ENCODE results near the gene MBNL2.

The MBNL2 gene

GRCh38 chr13:97319113-97319720 lies 97.1 kb downstream of the MBNL2 start:
- in situ Hi-C loops (cut with MboI; ENCODE audit: low sequenced_read_pairs), result loop anchor here (10.0 kb wide), 1 partner anchor 64 kb away; no protein-coding TSS in a partner anchor

GRCh38 chr13:97321101-97321500 lies 99.0 kb downstream of the MBNL2 start:
- in situ Hi-C loops (cut with MboI; ENCODE audit: low sequenced_read_pairs), result no loop called here

- in situ Hi-C loops (cut with MboI; ENCODE audit: low sequenced_read_pairs), result no loop called here
Measured at GRCh38 chr13:97321616-97322321, 99.6 kb downstream of the MBNL2 start.

- in situ Hi-C loops (cut with MboI; ENCODE audit: low sequenced_read_pairs), result no loop called here
Measured at GRCh38 chr13:97322740-97323342, 100.7 kb downstream of the MBNL2 start.

GRCh38 chr13:97324115-97324514 lies 102.0 kb downstream of the MBNL2 start:
- in situ Hi-C loops (cut with MboI; ENCODE audit: low sequenced_read_pairs), result no loop called here

- in situ Hi-C loops (cut with MboI; ENCODE audit: low sequenced_read_pairs), result no loop called here
Measured at GRCh38 chr13:97325738-97326137, 103.6 kb downstream of the MBNL2 start.

- in situ Hi-C loops (cut with MboI; ENCODE audit: low sequenced_read_pairs), result no loop called here
Measured at GRCh38 chr13:97327086-97327485, 105.0 kb downstream of the MBNL2 start.

GRCh38 chr13:97327506-97328221 lies 105.5 kb downstream of the MBNL2 start:
- in situ Hi-C loops (cut with MboI; ENCODE audit: low sequenced_read_pairs), result no loop called here

- in situ Hi-C loops (cut with MboI; ENCODE audit: low sequenced_read_pairs), result no loop called here
Measured at GRCh38 chr13:97328222-97328790, 106.2 kb downstream of the MBNL2 start.

- in situ Hi-C loops (cut with MboI; ENCODE audit: low sequenced_read_pairs), result no loop called here
Measured at GRCh38 chr13:97329331-97329730, 107.2 kb downstream of the MBNL2 start.

- in situ Hi-C loops (cut with MboI; ENCODE audit: low sequenced_read_pairs), result no loop called here
Measured at GRCh38 chr13:97330448-97330847, 108.3 kb downstream of the MBNL2 start.

GRCh38 chr13:97332742-97333141 lies 110.6 kb downstream of the MBNL2 start:
- in situ Hi-C loops (cut with MboI; ENCODE audit: low sequenced_read_pairs), result no loop called here

- in situ Hi-C loops (cut with MboI; ENCODE audit: low sequenced_read_pairs), result no loop called here
Measured at GRCh38 chr13:97333983-97334382, 111.8 kb downstream of the MBNL2 start.

- in situ Hi-C loops (cut with MboI; ENCODE audit: low sequenced_read_pairs), result no loop called here
Measured at GRCh38 chr13:97334690-97335089, 112.6 kb downstream of the MBNL2 start.

- in situ Hi-C loops (cut with MboI; ENCODE audit: low sequenced_read_pairs), result no loop called here
Measured at GRCh38 chr13:97335488-97336134, 113.5 kb downstream of the MBNL2 start.

- in situ Hi-C loops (cut with MboI; ENCODE audit: low sequenced_read_pairs), result no loop called here
Measured at GRCh38 chr13:97337985-97338499, 115.9 kb downstream of the MBNL2 start.

- in situ Hi-C loops (cut with MboI; ENCODE audit: low sequenced_read_pairs), result no loop called here
Measured at GRCh38 chr13:97338571-97338970, 116.4 kb downstream of the MBNL2 start.

GRCh38 chr13:97339019-97339987 lies 117.2 kb downstream of the MBNL2 start:
- in situ Hi-C loops (cut with MboI; ENCODE audit: low sequenced_read_pairs), result no loop called here

- in situ Hi-C loops (cut with MboI; ENCODE audit: low sequenced_read_pairs), result no loop called here
Measured at GRCh38 chr13:97339988-97340749, 118.0 kb downstream of the MBNL2 start.

All from HL-60/S4 treated with phorbol 12-myristate 13-acetate at 8.2 ng/mL for 4 days and 3 days (cell line).